NCI-H510A treated with DMSO at 0.1 percent for 48 hours (cell line): ENCODE data around the gene CBLB.
"Not testable (repeated sequence)": the region's sequence is repeated elsewhere in the genome, so short reads cannot be mapped to it uniquely, and the experiment has no call there.

ENCODE experiments used
- DNase-seq: peaks from one replicate; lab custom pipeline; 2025; lab: John Stamatoyannopoulos, UW

CBLB gene

GRCh38 chr3:105816833-105817232 lies 52.0 kb downstream of the CBLB start:
- no peak for DNase-seq

GRCh38 chr3:105815331-105815730 lies 53.5 kb downstream of the CBLB start:
- DNase-seq, result not testable (repeated sequence)

GRCh38 chr3:105813710-105814109 lies 55.1 kb downstream of the CBLB start:
- DNase-seq, result no peak

GRCh38 chr3:105812194-105812586 lies 56.6 kb downstream of the CBLB start:
- no peak for DNase-seq

GRCh38 chr3:105811518-105812193 lies 57.2 kb downstream of the CBLB start:
- DNase-seq, result no peak

GRCh38 chr3:105809208-105809888 lies 59.5 kb downstream of the CBLB start:
- DNase-seq, result no peak

GRCh38 chr3:105807701-105808100 lies 61.1 kb downstream of the CBLB start:
- no peak for DNase-seq

- no peak for DNase-seq
Measured at GRCh38 chr3:105807146-105807545, 61.7 kb downstream of the CBLB start.

- no peak for DNase-seq
Measured at GRCh38 chr3:105806359-105806758, 62.5 kb downstream of the CBLB start.

- DNase-seq, result no peak
Measured at GRCh38 chr3:105805404-105805803, 63.4 kb downstream of the CBLB start.

GRCh38 chr3:105802118-105802706 lies 66.6 kb downstream of the CBLB start:
- DNase-seq, result no peak

GRCh38 chr3:105801397-105801796 lies 67.4 kb downstream of the CBLB start:
- DNase-seq, result no peak

GRCh38 chr3:105800320-105800719 lies 68.5 kb downstream of the CBLB start:
- no peak for DNase-seq

GRCh38 chr3:105799286-105799685 lies 69.5 kb downstream of the CBLB start:
- no peak for DNase-seq

GRCh38 chr3:105798381-105798934 lies 70.4 kb downstream of the CBLB start:
- DNase-seq, result no peak

GRCh38 chr3:105793040-105793439 lies 75.8 kb downstream of the CBLB start:
- no peak for DNase-seq

- DNase-seq, result no peak
Measured at GRCh38 chr3:105791919-105792786, 76.7 kb downstream of the CBLB start.

- no peak for DNase-seq
Measured at GRCh38 chr3:105791131-105791530, 77.7 kb downstream of the CBLB start.

- no peak for DNase-seq
Measured at GRCh38 chr3:105790534-105790933, 78.3 kb downstream of the CBLB start.

GRCh38 chr3:105788593-105788992 lies 80.2 kb downstream of the CBLB start:
- no peak for DNase-seq

- no peak for DNase-seq
Measured at GRCh38 chr3:105787453-105787852, 81.4 kb downstream of the CBLB start.

GRCh38 chr3:105786990-105787389 lies 81.8 kb downstream of the CBLB start:
- DNase-seq, result no peak
